Sigmoid colon (tissue), 3 donors: Measurements from ENCODE around the gene DRD2.

Experiments used
- CTCF ChIP-seq, 4 experiments: fragments of 450-650 bp in 3 of 4; fragments of 200-600 bp in 1 of 4; IDR thresholded peaks; one replicate each; pipeline ENCODE4 v1.5.1; 2016 to 2019; ENCODE audit warnings: antibody characterized with exemption in 4 of 4, mild to moderate bottlenecking in 3 of 4, moderate library complexity in 2 of 4
- POLR2A ChIP-seq, 2 donors: fragments of 450-650 bp; IDR thresholded peaks; one replicate each; pipeline ENCODE4 v1.6.1; 2016; ENCODE audit warnings: antibody characterized with exemption in 2 of 2, mild to moderate bottlenecking in 2 of 2, moderate library complexity in 2 of 2

GRCh38 chr11:113405724-113406478, 69.3 kb downstream of the DRD2 start:
- TF ChIP-seq POLR2A (IDR thresholded peaks at IDR 0.05), result no peak
- TF ChIP-seq CTCF (IDR thresholded peaks at IDR 0.05), result no peak
